Testis (tissue), 2 donors: ENCODE results near the gene PRTFDC1.

Source experiments
- CTCF ChIP-seq, 3 experiments: fragments of 450-650 bp in 2 of 3; fragments of 200-600 bp in 1 of 3; sonication (generic) in 1 of 3; IDR thresholded peaks; one replicate each; pipeline ENCODE4 v1.5.1; 2016 to 2019; ENCODE audit warnings: antibody characterized with exemption in 3 of 3, mild to moderate bottlenecking in 2 of 3, moderate library complexity in 1 of 3
- POLR2A ChIP-seq: fragments of 450-650 bp; IDR thresholded peaks from one replicate; pipeline ENCODE4 v1.6.1; 2017; ENCODE audit warnings: antibody characterized with exemption, mild to moderate bottlenecking, moderate library complexity

GRCh38 chr10:24915304-24915703 lies 37.1 kb downstream of the PRTFDC1 start:
- TF ChIP-seq CTCF (IDR thresholded peaks at IDR 0.05) (no peak), POLR2A (no peak)
